HuH-7.5 (cell line): ENCODE measurements around the gene PRKG2.
"Not testable (repeated sequence)": the region's sequence is repeated elsewhere in the genome, so short reads cannot be mapped to it uniquely, and the experiment has no call there.

Source experiments
- DNase-seq: peaks from one replicate; pipeline ENCODE4 v3.0.0; 2011; ENCODE audit warnings: low spot score

PRKG2 gene, protein sequence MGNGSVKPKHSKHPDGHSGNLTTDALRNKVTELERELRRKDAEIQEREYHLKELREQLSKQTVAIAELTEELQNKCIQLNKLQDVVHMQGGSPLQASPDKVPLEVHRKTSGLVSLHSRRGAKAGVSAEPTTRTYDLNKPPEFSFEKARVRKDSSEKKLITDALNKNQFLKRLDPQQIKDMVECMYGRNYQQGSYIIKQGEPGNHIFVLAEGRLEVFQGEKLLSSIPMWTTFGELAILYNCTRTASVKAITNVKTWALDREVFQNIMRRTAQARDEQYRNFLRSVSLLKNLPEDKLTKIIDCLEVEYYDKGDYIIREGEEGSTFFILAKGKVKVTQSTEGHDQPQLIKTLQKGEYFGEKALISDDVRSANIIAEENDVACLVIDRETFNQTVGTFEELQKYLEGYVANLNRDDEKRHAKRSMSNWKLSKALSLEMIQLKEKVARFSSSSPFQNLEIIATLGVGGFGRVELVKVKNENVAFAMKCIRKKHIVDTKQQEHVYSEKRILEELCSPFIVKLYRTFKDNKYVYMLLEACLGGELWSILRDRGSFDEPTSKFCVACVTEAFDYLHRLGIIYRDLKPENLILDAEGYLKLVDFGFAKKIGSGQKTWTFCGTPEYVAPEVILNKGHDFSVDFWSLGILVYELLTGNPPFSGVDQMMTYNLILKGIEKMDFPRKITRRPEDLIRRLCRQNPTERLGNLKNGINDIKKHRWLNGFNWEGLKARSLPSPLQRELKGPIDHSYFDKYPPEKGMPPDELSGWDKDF

GRCh38 chr4:81214881-81215868 is at the start of gene PRKG2:
TSS of gene PRKG2 (minus strand) at chr4:81215222. CDS start at chr4:81205047, 10,175 bp downstream.
- no peak for DNase-seq

DNA sequence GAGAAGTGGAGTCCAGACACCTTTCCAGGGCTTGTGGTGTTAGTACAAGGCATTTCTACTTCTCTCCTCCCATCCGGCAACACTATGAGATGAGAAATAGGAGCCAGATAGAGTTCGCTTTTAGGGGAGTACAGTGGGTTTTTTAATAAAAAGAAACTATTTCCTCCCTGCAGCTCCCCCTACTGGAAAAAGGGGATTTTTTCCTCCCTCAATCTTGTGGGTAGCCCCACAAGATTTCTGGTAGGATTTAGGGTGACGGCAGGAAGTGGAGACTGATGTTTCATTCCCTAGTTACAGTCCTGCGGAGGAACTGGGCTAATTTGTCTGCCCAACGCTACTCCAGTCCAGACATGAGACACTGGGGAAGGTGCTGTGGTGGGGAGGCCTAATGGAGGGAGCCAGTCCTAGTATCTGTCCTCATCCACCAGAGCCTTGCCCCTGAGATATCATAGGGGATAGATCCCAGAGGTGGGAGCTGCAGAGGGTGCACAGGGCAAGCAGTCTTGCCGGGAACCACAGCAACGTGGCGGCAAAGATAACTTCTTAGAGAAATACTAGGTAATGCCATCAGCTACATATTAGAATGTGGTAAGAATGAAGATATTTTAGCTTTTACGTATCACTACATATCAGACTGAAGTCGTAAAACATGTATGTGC is 45.5 kb upstream of the PRKG2 start:
- no peak for DNase-seq

GRCh38 chr4:81258841-81259550 is 44.0 kb upstream of the PRKG2 start:
- no peak for DNase-seq

- DNase-seq: no peak
These were observed 42.8 kb upstream of the PRKG2 start for GRCh38 chr4:81257816-81258215.

- DNase-seq: no peak
These were observed 42.0 kb upstream of the PRKG2 start for GRCh38 chr4:81257021-81257420.

DNA sequence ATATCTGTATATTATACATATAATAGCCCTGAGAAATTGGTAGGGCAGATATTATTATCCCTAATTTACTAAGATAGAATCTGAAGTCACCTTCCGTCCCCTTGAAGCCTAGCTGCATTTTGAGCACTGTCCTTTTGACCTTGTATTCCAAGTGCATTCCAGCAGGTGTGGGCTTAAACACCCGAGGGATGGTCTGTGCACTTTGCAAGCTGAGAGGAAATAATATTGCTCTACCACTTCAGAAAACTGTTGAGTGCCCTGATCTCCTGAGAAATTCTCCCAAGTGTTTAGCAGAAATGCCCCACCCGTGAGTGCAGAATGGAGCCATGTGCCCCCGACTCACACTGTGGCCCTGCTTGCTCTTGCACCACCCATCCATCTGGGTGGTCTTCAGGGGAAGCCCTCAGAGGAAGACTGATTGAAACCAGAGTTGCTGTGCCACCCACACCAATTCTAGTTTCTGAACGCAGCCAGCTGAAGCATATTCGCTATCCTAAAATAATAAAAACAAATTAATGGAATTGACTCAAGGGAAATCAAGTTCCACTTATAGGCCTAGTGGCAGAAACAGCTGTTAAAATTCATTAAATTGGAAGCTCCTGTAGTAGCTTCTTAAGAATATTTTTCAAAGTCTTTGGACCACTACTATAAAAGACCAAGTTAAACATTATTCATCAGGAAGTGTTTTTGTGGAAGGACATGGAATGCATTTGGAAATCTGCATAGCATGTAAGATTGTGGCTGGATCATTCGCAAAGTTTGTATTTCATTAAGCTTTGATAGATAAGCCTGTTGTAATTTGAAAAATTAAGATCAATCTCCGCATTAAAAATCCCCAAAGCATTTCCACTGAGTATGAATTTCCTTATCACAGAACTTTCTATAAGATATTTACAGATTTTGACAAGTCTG is 41.3 kb upstream of the PRKG2 start:
- DNase-seq: no peak

DNA sequence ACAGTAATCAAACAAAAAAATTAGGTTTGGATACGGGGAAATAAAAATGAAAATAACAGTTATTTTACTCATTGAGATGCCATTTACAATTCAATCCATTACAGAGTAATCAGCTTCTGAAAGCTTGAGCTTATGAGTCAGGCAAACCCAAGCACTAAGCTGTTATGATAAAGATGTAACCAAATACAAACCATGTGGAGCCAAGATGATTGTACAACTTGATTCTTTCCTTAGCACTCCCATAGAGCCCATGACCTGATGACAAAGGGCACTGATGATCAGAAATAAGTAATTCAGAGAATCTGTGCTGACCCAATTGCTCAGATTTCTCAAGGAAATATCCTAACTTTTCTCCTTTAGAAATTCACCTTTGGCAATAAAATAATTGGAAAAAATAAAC is 40.5 kb upstream of the PRKG2 start:
- DNase-seq: no peak

DNA sequence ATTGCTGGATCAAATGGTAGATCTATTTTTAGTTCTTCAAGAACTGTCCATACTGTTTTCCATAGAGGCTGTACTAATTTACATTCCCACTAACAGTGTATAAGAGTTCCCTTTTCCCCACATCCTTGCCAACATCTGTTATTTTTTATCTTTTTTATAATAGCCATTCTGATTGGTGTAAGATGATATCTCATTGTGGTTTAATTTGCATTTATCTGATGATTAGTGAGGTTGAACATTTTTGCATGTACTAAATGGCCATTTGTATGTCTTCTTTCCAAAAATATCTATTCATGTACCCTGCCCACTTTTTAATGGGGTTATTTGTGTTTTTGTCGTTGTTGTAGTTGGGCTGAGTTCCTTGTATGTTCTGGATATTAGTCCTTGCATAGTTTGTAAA is 35.4 kb upstream of the PRKG2 start:
- DNase-seq: no peak

DNA sequence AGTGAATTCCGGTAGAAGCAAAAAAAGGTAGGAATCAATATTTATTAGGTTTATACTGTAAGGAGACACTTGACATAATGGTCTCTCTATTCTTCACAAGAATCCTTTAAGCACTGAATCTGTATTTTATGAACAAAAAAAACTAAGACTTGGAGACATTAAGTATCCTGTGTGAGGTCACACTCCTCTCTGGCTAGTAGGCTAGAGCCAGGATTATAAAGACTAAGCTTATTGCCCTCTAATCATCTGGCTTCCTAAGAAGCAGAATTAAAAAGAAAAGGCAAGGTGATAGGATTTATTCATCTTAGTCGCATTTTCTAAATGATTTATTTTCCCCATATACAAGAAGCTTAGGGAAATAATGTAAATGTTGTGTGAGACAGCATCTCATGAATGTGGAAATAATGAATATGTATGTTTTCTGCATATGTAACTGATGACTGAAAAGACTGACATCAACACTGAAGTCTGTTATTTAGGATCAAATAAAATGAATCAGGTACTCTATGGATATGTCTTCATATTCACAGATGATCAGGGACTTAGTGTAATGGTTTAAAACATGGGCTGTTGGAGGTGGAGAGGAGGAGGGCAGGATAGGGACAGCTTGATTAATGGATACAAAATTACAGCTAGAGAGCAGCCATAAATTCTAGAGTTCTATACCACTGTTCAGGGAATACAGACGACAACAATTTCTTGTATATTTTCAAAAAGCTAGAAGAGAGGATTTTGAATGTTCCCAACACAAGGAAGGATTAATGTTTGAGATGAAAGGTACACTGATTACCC is 30.4 kb upstream of the PRKG2 start:
- DNase-seq: no peak

DNA sequence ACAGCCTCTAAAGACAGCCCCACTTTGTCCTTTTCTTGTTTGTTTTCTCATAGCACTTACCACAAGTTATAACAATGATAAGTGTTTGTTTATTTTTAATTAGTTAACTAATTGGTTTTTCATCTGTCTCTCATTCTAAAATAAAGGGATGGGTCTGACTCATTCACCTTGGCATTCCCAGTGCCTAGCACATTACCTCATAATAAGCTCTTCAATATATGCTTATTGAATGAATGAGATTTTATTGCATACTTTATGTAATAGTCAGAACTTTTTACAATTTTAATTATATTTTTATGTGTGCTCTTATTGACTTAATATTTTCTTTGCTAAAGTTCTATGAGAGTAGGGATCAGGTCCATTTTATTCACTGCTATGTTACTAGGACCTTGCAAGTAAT is 22.8 kb upstream of the PRKG2 start:
- DNase-seq: no peak

- DNase-seq: no peak
These were observed 21.1 kb upstream of the PRKG2 start for GRCh38 chr4:81235982-81236749.

DNA sequence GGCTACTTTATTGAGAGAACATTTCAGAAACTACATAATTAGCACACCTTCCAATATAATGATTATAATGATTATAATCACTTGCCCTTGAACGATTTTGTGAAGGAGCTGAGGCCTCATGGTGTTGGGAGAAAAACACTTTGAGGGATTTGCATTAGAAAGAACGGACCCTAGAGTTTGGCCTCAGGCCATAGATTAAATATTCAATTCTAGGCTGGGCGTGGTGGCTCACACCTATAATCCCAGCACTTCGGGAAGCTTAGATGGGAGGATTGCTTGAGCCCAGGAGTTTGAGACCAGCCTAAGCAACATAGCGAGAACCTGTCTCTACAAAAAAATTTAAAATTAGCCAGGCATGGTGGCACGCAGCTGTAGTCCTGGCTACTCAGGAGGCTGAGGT is 12.9 kb upstream of the PRKG2 start:
- DNase-seq: no peak

- DNase-seq: no peak
These were observed 12.1 kb upstream of the PRKG2 start for GRCh38 chr4:81227138-81227537.

GRCh38 chr4:81225252-81225651 is 10.2 kb upstream of the PRKG2 start:
- DNase-seq: no peak

GRCh38 chr4:81222082-81222472 is 7.1 kb upstream of the PRKG2 start:
- not testable (repeated sequence) for DNase-seq

- no peak for DNase-seq
These were observed 6.5 kb upstream of the PRKG2 start for GRCh38 chr4:81221303-81222081.

GRCh38 chr4:81220271-81220670 is 5.2 kb upstream of the PRKG2 start:
- no peak for DNase-seq

DNA sequence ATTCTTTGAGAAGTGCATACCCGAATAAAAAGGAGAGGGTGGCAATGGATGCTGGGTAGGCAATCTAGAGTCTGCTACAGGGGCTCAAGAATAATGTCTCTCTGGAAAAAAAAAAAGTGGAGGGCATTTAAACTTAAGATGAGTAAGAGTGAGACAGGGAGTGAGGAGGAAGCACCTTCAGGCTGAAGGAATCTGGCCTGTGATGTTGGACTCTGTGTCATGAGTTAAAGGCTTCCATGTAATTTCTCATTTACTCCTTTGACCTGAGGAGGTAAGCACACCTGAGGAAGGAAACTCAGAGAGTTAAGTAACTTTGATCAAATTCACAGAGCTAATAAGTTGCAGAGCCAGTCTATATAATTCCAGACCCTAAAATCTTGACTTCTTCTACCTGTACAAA is 3.2 kb upstream of the PRKG2 start:
- DNase-seq: no peak
